SK-N-SH treated with all-trans-retinoic acid at 6 μM for 48 hours (cell line): ENCODE data around the gene ZNF76.

Experiments used
- ATAC-seq: fragments of 200-7000 bp; cut with Tn5 transposase; 3 replicates; pipeline ENCODE4 v1.9.1; 2020; ENCODE audit warnings: mild to moderate bottlenecking, moderate library complexity
- CSDC2 ChIP-seq: fragments of 250-450 bp; sonication (Bioruptor Pico); IDR thresholded peaks from 2 replicates; pipeline ENCODE4 v1.5.0; 2020; ENCODE audit warnings: mild to moderate bottlenecking, moderate library complexity
- ESRRG ChIP-seq: fragments of 250-450 bp; sonication (Bioruptor Pico); IDR thresholded peaks from 2 replicates; pipeline ENCODE4 v1.6.1; 2021; ENCODE audit warnings: mild to moderate bottlenecking
- GLIS3 ChIP-seq: fragments of 250-450 bp; sonication (Bioruptor Pico); IDR thresholded peaks from 2 replicates; pipeline ENCODE4 v1.5.0; 2020; ENCODE audit warnings: mild to moderate bottlenecking, moderate library complexity
- ISL1 ChIP-seq: fragments of 250-450 bp; sonication (Bioruptor Pico); IDR thresholded peaks from 2 replicates; pipeline ENCODE4 v2.1.2; 2022; ENCODE audit warnings: mild to moderate bottlenecking, moderate library complexity
- OSR1 ChIP-seq: fragments of 250-450 bp; sonication (Bioruptor Pico); IDR thresholded peaks from 2 replicates; pipeline ENCODE4 v1.8.0; 2022; ENCODE audit warnings: moderate library complexity, mild to moderate bottlenecking, inconsistent platforms
- PPARA ChIP-seq: fragments of 250-450 bp; sonication (Bioruptor Pico); IDR thresholded peaks from 2 replicates; pipeline ENCODE4 v1.5.0; 2020; ENCODE audit warnings: mild to moderate bottlenecking, borderline replicate concordance
- RARB ChIP-seq: fragments of 250-450 bp; sonication (Bioruptor Pico); IDR thresholded peaks from 2 replicates; pipeline ENCODE4 v1.8.0; 2021; ENCODE audit warnings: mild to moderate bottlenecking, moderate library complexity
- SNAI2 ChIP-seq: fragments of 250-450 bp; sonication (Bioruptor Pico); IDR thresholded peaks from 2 replicates; pipeline ENCODE4 v1.5.0; 2020; ENCODE audit warnings: mild to moderate bottlenecking, moderate library complexity
- TOX ChIP-seq: fragments of 250-450 bp; sonication (Bioruptor Pico); IDR thresholded peaks from 2 replicates; pipeline ENCODE4 v1.8.0; 2021; ENCODE audit warnings: mild to moderate bottlenecking, moderate library complexity, borderline replicate concordance
- ZC3H10 ChIP-seq: fragments of 250-450 bp; sonication (Bioruptor Pico); IDR thresholded peaks from 2 replicates; pipeline ENCODE4 v1.5.1; 2021; ENCODE audit warnings: mild to moderate bottlenecking, moderate library complexity
- ZFP3 ChIP-seq: fragments of 250-450 bp; sonication (Bioruptor Pico); IDR thresholded peaks from 2 replicates; pipeline ENCODE4 v1.5.0; 2020; ENCODE audit warnings: mild to moderate bottlenecking, moderate library complexity
- ZFP30 ChIP-seq: fragments of 450-650 bp; formaldehyde crosslinking; IDR thresholded peaks from 2 replicates; pipeline ENCODE4 v1.5.0; 2022; ENCODE audit warnings: mild to moderate bottlenecking, moderate library complexity
- ZNF565 ChIP-seq: fragments of 450-650 bp; formaldehyde crosslinking; conservative IDR thresholded peaks from 2 replicates; pipeline ENCODE4 v1.5.0; 2020; ENCODE audit warnings: low read depth, mild to moderate bottlenecking, moderate library complexity
- ZNF70 ChIP-seq: fragments of 450-650 bp; formaldehyde crosslinking; IDR thresholded peaks from 2 replicates; pipeline ENCODE4 v1.5.0; 2020; ENCODE audit warnings: mild to moderate bottlenecking, moderate library complexity
- TF ChIP-seq, protein P1 (sequence below): fragments of 250-450 bp; sonication (Bioruptor Pico); IDR thresholded peaks from 2 replicates; pipeline ENCODE4 v1.5.1; 2021; ENCODE audit warnings: mild to moderate bottlenecking, moderate library complexity
- TF ChIP-seq, protein P2 (sequence below): fragments of 250-450 bp; sonication (Bioruptor Pico); IDR thresholded peaks from 2 replicates; pipeline ENCODE4 v1.5.1; 2020; ENCODE audit warnings: low read depth, mild to moderate bottlenecking, moderate library complexity
- TF ChIP-seq, protein P3 (sequence below): fragments of 250-450 bp; sonication (Bioruptor Pico); IDR thresholded peaks from 2 replicates; pipeline ENCODE4 v1.5.0; 2020; ENCODE audit warnings: mild to moderate bottlenecking, moderate library complexity
- TF ChIP-seq, protein P4 (sequence below): fragments of 250-450 bp; sonication (Bioruptor Pico); IDR thresholded peaks from 2 replicates; pipeline ENCODE4 v1.8.0; 2021; ENCODE audit warnings: low read depth, mild to moderate bottlenecking, moderate library complexity, borderline replicate concordance
- TF ChIP-seq, protein P5 (sequence below): fragments of 250-450 bp; sonication (Bioruptor Pico); IDR thresholded peaks from 2 replicates; pipeline ENCODE4 v1.8.0; 2020; ENCODE audit warnings: mild to moderate bottlenecking, moderate library complexity, borderline replicate concordance

ZNF76 gene

DNA sequence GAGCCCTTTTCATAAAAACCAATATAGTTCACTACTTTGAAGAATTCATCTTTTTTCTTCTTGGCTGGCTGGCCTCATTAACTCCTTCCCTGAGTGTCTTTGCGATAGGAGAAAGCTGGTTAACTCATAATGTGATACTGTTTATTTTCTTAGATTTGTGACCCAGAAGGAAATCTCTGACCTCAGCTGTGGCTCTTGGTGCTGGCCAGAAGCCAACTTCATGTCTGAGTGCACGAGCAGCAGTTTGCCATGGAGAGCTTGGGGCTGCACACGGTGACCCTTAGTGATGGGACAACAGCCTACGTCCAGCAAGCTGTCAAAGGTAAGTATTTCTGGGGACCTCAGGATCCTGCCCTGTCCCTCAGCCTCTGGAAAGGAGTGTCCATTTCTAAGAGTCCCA is 21.4 kb downstream of the ZNF76 start:
- no peak for ATAC-seq
- no peak for TF ChIP-seq TOX (CRISPR knock-in tag)

DNA sequence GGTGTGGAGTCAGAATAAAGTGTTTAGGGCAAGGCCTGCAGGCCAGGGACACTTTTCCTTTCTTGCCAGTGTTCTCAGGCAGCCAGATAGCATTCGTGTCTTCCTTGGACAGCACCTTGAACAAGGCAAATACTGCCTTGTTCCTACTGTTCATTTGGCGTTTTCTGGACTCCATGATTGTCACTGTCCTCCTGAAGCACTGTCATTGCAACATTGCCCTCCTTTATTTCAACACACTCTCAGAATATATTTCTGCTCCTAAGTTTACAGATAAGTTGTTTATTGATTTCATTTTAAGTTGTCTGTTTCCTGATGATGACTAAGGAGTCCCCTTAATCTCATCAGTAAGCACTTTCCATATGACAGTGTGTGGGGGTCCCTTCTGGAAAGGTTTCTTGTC is 22.9 kb downstream of the ZNF76 start:
- TF ChIP-seq ESRRG: no peak
- no peak for TF ChIP-seq SNAI2
- TF ChIP-seq, protein P1, sequence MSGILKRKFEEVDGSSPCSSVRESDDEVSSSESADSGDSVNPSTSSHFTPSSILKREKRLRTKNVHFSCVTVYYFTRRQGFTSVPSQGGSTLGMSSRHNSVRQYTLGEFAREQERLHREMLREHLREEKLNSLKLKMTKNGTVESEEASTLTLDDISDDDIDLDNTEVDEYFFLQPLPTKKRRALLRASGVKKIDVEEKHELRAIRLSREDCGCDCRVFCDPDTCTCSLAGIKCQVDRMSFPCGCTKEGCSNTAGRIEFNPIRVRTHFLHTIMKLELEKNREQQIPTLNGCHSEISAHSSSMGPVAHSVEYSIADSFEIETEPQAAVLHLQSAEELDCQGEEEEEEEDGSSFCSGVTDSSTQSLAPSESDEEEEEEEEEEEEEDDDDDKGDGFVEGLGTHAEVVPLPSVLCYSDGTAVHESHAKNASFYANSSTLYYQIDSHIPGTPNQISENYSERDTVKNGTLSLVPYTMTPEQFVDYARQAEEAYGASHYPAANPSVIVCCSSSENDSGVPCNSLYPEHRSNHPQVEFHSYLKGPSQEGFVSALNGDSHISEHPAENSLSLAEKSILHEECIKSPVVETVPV (CRISPR knock-in tag): no peak
- no peak for TF ChIP-seq ZC3H10 (CRISPR knock-in tag)
- TF ChIP-seq PPARA: no peak
- TF ChIP-seq ZFP3 (CRISPR knock-in tag): no peak
- TF ChIP-seq RARB (CRISPR knock-in tag): no peak
- TF ChIP-seq TOX (CRISPR knock-in tag): no peak
- TF ChIP-seq, protein P2, sequence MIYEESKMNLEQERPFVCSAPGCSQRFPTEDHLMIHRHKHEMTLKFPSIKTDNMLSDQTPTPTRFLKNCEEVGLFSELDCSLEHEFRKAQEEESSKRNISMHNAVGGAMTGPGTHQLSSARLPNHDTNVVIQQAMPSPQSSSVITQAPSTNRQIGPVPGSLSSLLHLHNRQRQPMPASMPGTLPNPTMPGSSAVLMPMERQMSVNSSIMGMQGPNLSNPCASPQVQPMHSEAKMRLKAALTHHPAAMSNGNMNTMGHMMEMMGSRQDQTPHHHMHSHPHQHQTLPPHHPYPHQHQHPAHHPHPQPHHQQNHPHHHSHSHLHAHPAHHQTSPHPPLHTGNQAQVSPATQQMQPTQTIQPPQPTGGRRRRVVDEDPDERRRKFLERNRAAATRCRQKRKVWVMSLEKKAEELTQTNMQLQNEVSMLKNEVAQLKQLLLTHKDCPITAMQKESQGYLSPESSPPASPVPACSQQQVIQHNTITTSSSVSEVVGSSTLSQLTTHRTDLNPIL (CRISPR knock-in tag): no peak
- TF ChIP-seq ISL1 (CRISPR knock-in tag): no peak
- TF ChIP-seq, protein P3, sequence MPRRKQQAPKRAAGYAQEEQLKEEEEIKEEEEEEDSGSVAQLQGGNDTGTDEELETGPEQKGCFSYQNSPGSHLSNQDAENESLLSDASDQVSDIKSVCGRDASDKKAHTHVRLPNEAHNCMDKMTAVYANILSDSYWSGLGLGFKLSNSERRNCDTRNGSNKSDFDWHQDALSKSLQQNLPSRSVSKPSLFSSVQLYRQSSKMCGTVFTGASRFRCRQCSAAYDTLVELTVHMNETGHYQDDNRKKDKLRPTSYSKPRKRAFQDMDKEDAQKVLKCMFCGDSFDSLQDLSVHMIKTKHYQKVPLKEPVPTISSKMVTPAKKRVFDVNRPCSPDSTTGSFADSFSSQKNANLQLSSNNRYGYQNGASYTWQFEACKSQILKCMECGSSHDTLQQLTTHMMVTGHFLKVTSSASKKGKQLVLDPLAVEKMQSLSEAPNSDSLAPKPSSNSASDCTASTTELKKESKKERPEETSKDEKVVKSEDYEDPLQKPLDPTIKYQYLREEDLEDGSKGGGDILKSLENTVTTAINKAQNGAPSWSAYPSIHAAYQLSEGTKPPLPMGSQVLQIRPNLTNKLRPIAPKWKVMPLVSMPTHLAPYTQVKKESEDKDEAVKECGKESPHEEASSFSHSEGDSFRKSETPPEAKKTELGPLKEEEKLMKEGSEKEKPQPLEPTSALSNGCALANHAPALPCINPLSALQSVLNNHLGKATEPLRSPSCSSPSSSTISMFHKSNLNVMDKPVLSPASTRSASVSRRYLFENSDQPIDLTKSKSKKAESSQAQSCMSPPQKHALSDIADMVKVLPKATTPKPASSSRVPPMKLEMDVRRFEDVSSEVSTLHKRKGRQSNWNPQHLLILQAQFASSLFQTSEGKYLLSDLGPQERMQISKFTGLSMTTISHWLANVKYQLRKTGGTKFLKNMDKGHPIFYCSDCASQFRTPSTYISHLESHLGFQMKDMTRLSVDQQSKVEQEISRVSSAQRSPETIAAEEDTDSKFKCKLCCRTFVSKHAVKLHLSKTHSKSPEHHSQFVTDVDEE: no peak
- no peak for ATAC-seq

DNA sequence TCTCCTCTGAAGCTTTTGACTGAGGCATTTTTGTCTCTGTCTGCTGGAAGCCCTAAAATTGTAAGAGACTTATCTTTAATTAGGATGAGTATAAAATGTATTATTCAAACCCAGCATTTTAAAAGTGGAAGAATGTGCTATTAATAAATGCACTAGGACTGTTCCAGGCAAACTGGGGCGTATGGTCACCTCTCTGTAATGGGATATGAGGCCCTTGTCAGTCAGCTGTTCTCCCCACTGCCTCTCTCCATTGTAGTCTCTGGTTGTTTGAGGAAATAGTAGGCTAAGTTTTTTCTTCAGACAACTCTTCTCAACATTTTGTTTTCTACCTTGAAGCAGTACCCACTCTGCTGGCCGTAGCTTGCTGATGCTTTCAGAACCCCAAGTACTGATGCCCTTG is 23.8 kb downstream of the ZNF76 start:
- TF ChIP-seq, protein P4, sequence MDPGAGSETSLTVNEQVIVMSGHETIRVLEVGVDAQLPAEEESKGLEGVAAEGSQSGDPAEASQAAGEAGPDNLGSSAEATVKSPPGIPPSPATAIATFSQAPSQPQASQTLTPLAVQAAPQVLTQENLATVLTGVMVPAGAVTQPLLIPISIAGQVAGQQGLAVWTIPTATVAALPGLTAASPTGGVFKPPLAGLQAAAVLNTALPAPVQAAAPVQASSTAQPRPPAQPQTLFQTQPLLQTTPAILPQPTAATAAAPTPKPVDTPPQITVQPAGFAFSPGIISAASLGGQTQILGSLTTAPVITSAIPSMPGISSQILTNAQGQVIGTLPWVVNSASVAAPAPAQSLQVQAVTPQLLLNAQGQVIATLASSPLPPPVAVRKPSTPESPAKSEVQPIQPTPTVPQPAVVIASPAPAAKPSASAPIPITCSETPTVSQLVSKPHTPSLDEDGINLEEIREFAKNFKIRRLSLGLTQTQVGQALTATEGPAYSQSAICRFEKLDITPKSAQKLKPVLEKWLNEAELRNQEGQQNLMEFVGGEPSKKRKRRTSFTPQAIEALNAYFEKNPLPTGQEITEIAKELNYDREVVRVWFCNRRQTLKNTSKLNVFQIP (CRISPR knock-in tag): no peak
- TF ChIP-seq, protein P3: no peak
- TF ChIP-seq SNAI2 (no peak), CSDC2 (no peak), ZNF70 (no peak), GLIS3 (CRISPR knock-in tag) (no peak), PPARA (no peak), ESRRG (no peak), OSR1 (CRISPR knock-in tag) (no peak), ISL1 (CRISPR knock-in tag) (no peak), ZNF565 (CRISPR knock-in tag) (no peak), ZFP30 (CRISPR knock-in tag) (no peak)
- TF ChIP-seq, protein P5, sequence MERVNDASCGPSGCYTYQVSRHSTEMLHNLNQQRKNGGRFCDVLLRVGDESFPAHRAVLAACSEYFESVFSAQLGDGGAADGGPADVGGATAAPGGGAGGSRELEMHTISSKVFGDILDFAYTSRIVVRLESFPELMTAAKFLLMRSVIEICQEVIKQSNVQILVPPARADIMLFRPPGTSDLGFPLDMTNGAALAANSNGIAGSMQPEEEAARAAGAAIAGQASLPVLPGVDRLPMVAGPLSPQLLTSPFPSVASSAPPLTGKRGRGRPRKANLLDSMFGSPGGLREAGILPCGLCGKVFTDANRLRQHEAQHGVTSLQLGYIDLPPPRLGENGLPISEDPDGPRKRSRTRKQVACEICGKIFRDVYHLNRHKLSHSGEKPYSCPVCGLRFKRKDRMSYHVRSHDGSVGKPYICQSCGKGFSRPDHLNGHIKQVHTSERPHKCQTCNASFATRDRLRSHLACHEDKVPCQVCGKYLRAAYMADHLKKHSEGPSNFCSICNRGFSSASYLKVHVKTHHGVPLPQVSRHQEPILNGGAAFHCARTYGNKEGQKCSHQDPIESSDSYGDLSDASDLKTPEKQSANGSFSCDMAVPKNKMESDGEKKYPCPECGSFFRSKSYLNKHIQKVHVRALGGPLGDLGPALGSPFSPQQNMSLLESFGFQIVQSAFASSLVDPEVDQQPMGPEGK (CRISPR knock-in tag): no peak
- TF ChIP-seq, protein P1 (CRISPR knock-in tag): no peak
- ATAC-seq: no peak
